Cardiac fibroblast (primary cell): ENCODE data around the gene SCGB2A2.

Experiments
- DNase-seq, 2 donors: peaks; one replicate each; pipeline versions ENCODE4 v3.0.0 to v3.0.0-alpha.2; 2010; ENCODE audit warnings: low read depth in 2 of 2
- H3K4me3 ChIP-seq, 2 donors: replicated peaks in 1 of 2; 1 replicate in 1 of 2; 2 replicates in 1 of 2; pipeline ENCODE4 v1.5.1; 2011; ENCODE audit warnings: low read depth in 2 of 2, low read length in 2 of 2, mild to moderate bottlenecking in 2 of 2, moderate library complexity in 1 of 2
- CTCF ChIP-seq: IDR thresholded peaks from one replicate; pipeline ENCODE4 v1.5.1; 2011; ENCODE audit warnings: low read depth, mild to moderate bottlenecking, low read length, inconsistent platforms

Gene SCGB2A2

DNA sequence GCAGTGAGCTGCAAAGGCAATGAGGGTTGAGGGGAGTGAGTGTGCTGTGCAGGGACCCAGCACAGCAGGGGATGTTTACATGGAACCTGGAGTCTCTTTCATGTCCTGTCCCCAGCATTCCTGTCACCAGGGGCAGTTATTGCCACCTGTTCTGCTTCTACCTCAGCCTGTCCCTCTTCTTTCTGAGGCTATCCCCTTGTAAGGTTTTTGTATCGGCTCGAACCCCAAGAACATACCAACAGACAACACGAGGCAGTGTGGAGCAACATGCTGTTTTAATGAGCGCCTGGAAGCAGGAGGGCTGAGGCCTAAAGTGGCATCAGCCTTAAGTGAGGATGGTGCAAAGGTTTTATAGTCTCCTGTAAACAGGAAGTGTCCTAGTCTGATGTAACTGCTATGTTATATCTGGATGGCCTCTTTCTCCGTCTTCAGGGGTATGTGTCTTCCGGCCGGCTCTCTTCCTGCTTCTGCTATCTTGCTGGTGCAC, 3.9 kb downstream of the SCGB2A2 start:
- no peak for DNase-seq
- H3K4me3 ChIP-seq = no peak overlapping the region
- TF ChIP-seq CTCF = no peak

- no peak for DNase-seq
- H3K4me3 ChIP-seq = no peak overlapping the region
- no peak for TF ChIP-seq CTCF
Observed at GRCh38 chr11:62280452-62280851, 10.5 kb downstream of the SCGB2A2 start.

- peak; percentile 33 to 39 for DNase-seq
Observed at GRCh38 chr11:62295504-62295903, 25.5 kb downstream of the SCGB2A2 start.

GRCh38 chr11:62298975-62299374, 29.0 kb downstream of the SCGB2A2 start, which contains the start of gene SCGB1D4:
SCGB1D4 (minus strand) TSS chr11:62299075; CDS start chr11:62299010, 65 bp downstream.
- no peak for TF ChIP-seq CTCF
- DNase-seq = no peak
- H3K4me3 ChIP-seq = no peak within 1 kb of the TSS

More at GRCh38 chr11:62295504-62295903, 25.5 kb downstream of the SCGB2A2 start:
- no peak overlapping the region for H3K4me3 ChIP-seq
- no peak for TF ChIP-seq CTCF

GRCh38 chr11:62306227-62306626, 36.3 kb downstream of the SCGB2A2 start:
- DNase-seq = no peak
- no peak for TF ChIP-seq CTCF

GRCh38 chr11:62307950-62308349, 38.0 kb downstream of the SCGB2A2 start:
- TF ChIP-seq CTCF = no peak
- no peak for DNase-seq
- no peak overlapping the region for H3K4me3 ChIP-seq

More at GRCh38 chr11:62306227-62306626, 36.3 kb downstream of the SCGB2A2 start:
- no peak overlapping the region for H3K4me3 ChIP-seq

GRCh38 chr11:62309991-62310390, 40.0 kb downstream of the SCGB2A2 start:
- no peak for DNase-seq
- H3K4me3 ChIP-seq = no peak overlapping the region
- no peak for TF ChIP-seq CTCF
